Smooth muscle cell (in vitro differentiated cells): ENCODE data around the gene LONP2. TPM values are rescaled to one million over a fixed set of nuclear protein-coding genes. Genes with fewer than 3 reads are reported as not detected.

Experiments
- DNase-seq: peaks from one replicate; lab custom pipeline; 2025; ENCODE audit not compliant: unreplicated experiment; lab: John Stamatoyannopoulos, UW
- H2AFZ ChIP-seq: fragments of 200-600 bp; sonication (generic); 2 replicates; pipeline ENCODE4 v1.6.0; 2016; ENCODE audit warnings: antibody characterized with exemption, low read depth, mild to moderate bottlenecking
- H3F3A ChIP-seq: fragments of 200-600 bp; sonication (generic); 2 replicates; pipeline ENCODE4 v1.6.0; 2017; ENCODE audit warnings: antibody characterized with exemption, low read depth
- H3K27ac ChIP-seq: fragments of 200-600 bp; sonication (generic); 2 replicates; pipeline ENCODE4 v1.5.1; 2016; ENCODE audit warnings: low read depth, mild to moderate bottlenecking
- H3K27me3 ChIP-seq: fragments of 200-600 bp; sonication (generic); 2 replicates; pipeline ENCODE4 v1.6.1; 2016; ENCODE audit warnings: low read depth, mild to moderate bottlenecking
- H3K36me3 ChIP-seq: fragments of 200-600 bp; sonication (generic); 2 replicates; pipeline ENCODE4 v1.5.1; 2016; ENCODE audit warnings: low read depth
- H3K4me1 ChIP-seq: fragments of 200-600 bp; sonication (generic); 2 replicates; pipeline ENCODE4 v1.5.1; 2016; ENCODE audit warnings: low read depth
- H3K4me2 ChIP-seq: fragments of 200-600 bp; sonication (generic); 2 replicates; pipeline ENCODE4 v1.6.0; 2016; ENCODE audit warnings: mild to moderate bottlenecking
- H3K4me3 ChIP-seq: fragments of 200-600 bp; sonication (generic); 2 replicates; pipeline ENCODE4 v1.5.1; 2016; ENCODE audit warnings: mild to moderate bottlenecking
- H3K79me2 ChIP-seq: fragments of 200-600 bp; sonication (generic); 2 replicates; pipeline ENCODE4 v1.6.0; 2016; ENCODE audit warnings: low read depth, mild to moderate bottlenecking
- H3K9ac ChIP-seq: fragments of 200-600 bp; sonication (generic); 2 replicates; pipeline ENCODE4 v1.6.0; 2016; ENCODE audit warnings: low read depth
- H3K9me3 ChIP-seq: fragments of 200-600 bp; sonication (generic); replicated peaks from 2 replicates; pipeline ENCODE4 v1.5.1; 2016; ENCODE audit warnings: low read depth
- H4K20me1 ChIP-seq: fragments of 200-600 bp; sonication (generic); 2 replicates; pipeline ENCODE4 v1.6.0; 2016; ENCODE audit warnings: low read depth
- WGBS: methylation state at CpG from one replicate; pipeline ENCODE4 v1.1.7; 2016; ENCODE audit warnings: low lambda C conversion rate; 5-methylcytosine and 5-hydroxymethylcytosine counted together
- polyA plus RNA-seq: library from polyadenylated mRNA; unstranded; fragments of >200 nt; fragmentation: Nextera tagmentation; extraction: Ambion mirVana; gene quantifications from 2 replicates; pipeline ENCODE4 v1.2.1, GENCODE V29; 2016
- total RNA-seq: library from RNA; depleted of rRNA; stranded (reverse); fragments of >200 nt; gene quantifications from 2 replicates; pipeline ENCODE4 v1.2.3, GENCODE V29; 2014
- TF ChIP-seq, protein P1 (sequence below): fragments of 200-600 bp; sonication (generic); IDR thresholded peaks from 2 replicates; pipeline ENCODE4 v1.5.1; 2017; ENCODE audit warnings: borderline replicate concordance, mild to moderate bottlenecking, antibody characterized with exemption; ENCODE audit not compliant: insufficient read depth, poor library complexity, severe bottlenecking

The LONP2 gene
- total and polyA plus RNA-seq, 2 experiments from 2014 or later = 30.4 to 37.4 TPM

- Histone ChIP-seq H3K4me3 (peak overlapping the region; percentile 78), H3K27ac (peak overlapping the region; percentile 43), H4K20me1 (peaks cover 51% of the 10 kb centered on the region), H3K36me3 (no peaks in the 10 kb centered on the region), H3K4me2 (peak overlapping the region; percentile 95), H3K9me3 (no peaks in the 10 kb centered on the region), H3K27me3 (no peaks in the 10 kb centered on the region), H2AFZ (peak overlapping the region; percentile 69), H3K79me2 (peaks cover 55% of the 10 kb centered on the region), H3K9ac (peak overlapping the region; percentile 86), H3K4me1 (peaks cover 13% of the 10 kb centered on the region), H3F3A (no peaks in the 10 kb centered on the region)
- TF ChIP-seq, protein P1, sequence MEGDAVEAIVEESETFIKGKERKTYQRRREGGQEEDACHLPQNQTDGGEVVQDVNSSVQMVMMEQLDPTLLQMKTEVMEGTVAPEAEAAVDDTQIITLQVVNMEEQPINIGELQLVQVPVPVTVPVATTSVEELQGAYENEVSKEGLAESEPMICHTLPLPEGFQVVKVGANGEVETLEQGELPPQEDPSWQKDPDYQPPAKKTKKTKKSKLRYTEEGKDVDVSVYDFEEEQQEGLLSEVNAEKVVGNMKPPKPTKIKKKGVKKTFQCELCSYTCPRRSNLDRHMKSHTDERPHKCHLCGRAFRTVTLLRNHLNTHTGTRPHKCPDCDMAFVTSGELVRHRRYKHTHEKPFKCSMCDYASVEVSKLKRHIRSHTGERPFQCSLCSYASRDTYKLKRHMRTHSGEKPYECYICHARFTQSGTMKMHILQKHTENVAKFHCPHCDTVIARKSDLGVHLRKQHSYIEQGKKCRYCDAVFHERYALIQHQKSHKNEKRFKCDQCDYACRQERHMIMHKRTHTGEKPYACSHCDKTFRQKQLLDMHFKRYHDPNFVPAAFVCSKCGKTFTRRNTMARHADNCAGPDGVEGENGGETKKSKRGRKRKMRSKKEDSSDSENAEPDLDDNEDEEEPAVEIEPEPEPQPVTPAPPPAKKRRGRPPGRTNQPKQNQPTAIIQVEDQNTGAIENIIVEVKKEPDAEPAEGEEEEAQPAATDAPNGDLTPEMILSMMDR = no peak
- no peak for DNase-seq
- WGBS = 12% methylated on average over 8 of the region's 8 CpGs
Measured at GRCh38 chr16:48244863-48245195, 729 bp downstream of the LONP2 start.

GRCh38 chr16:48246066-48246465, 2.0 kb downstream of the LONP2 start:
- WGBS = 90% methylated on average over 2 of the region's 2 CpGs
- DNase-seq = no peak
- no peak overlapping the region for H3K27ac ChIP-seq

GRCh38 chr16:48247311-48247710, 3.2 kb downstream of the LONP2 start, which contains the start of gene ABCC11:
TSS of gene ABCC11 (minus strand) at chr16:48247539. CDS start at chr16:48231921, 15,618 bp downstream.
- Histone ChIP-seq H3K4me3 (no peak within 1 kb of the TSS), H3K9ac (peak within 1 kb of the TSS; percentile 5)
- WGBS = 68% methylated on average over 4 of the region's 4 CpGs

More at GRCh38 chr16:48246066-48246465, 2.0 kb downstream of the LONP2 start:
- Histone ChIP-seq H3K27me3 (no peaks in the 10 kb centered on the region), H4K20me1 (peaks cover 64% of the 10 kb centered on the region), H3K9ac (peak overlapping the region; percentile 5), H3K4me2 (peak overlapping the region; percentile 95), H3F3A (no peaks in the 10 kb centered on the region), H3K79me2 (peaks cover 68% of the 10 kb centered on the region), H3K9me3 (no peaks in the 10 kb centered on the region), H3K36me3 (no peaks in the 10 kb centered on the region), H3K4me3 (peak overlapping the region; percentile 78), H2AFZ (no peak overlapping the region), H3K4me1 (peaks cover 13% of the 10 kb centered on the region)
- TF ChIP-seq, protein P1 = no peak

More at GRCh38 chr16:48247311-48247710, 3.2 kb downstream of the LONP2 start, which contains the start of gene ABCC11:
- Histone ChIP-seq H2AFZ (no peak within 1 kb of the TSS), H3K9me3 (no peaks in the 10 kb centered on the region), H3K4me1 (peaks cover 13% of the 10 kb centered on the region), H4K20me1 (peaks cover 76% of the 10 kb centered on the region), H3K27ac (no peak within 1 kb of the TSS), H3K27me3 (no peaks in the 10 kb centered on the region), H3F3A (no peaks in the 10 kb centered on the region), H3K79me2 (peaks cover 76% of the 10 kb centered on the region), H3K4me2 (peak within 1 kb of the TSS; percentile 95), H3K36me3 (no peaks in the 10 kb centered on the region)
- TF ChIP-seq, protein P1 = no peak
- no peak for DNase-seq
